Adipose tissue (tissue), 3 donors: Measurements from ENCODE around the gene EPN3. TPM values are rescaled to one million over a fixed set of nuclear protein-coding genes. Genes with fewer than 3 reads are reported as not detected.

Source experiments
- H3K27ac ChIP-seq: one replicate; pipeline ENCODE4 v1.5.1; 2013; ENCODE audit warnings: low read depth, low read length
- WGBS, 3 donors: extraction: QIAGEN DNeasy Blood & Tissue Kit; methylation state at CpG; one replicate each; pipeline ENCODE4 v1.1.7; 2013; 5-methylcytosine and 5-hydroxymethylcytosine counted together
- polyA plus RNA-seq, 3 donors: library from polyadenylated mRNA; stranded (reverse); fragments of 200-250 nt; gene quantifications; one replicate each; pipeline ENCODE4 v1.2.3, GENCODE V29; 2013
- donor health status: healthy with polysubstance abuse.
- donor health status: Bipolar disorder and iron deficiency.
- donor health status: healthy.

The EPN3 gene
- 1 to 10 TPM in 2 of 3 donors, under 1 TPM in 1; 0.67 to 6.9 (median 4.0) TPM for polyA plus RNA-seq

GRCh38 chr17:50532452-50533024 is at the start of gene EPN3:
TSS of gene EPN3 (plus strand) at chr17:50532735. CDS start at chr17:50536557, 3,822 bp downstream.
- 1 to 5% (median 3%) methylated on average over 19 to 21 of the region's 21 CpGs for WGBS, 3 donors
- H3K27ac ChIP-seq: no peak within 1 kb of the TSS

- H3K27ac ChIP-seq: no peak overlapping the region
- WGBS, 3 donors: 78 to 84% (median 79%) methylated on average over 5 of the region's 5 CpGs
Measured at GRCh38 chr17:50483266-50483665, 49.3 kb upstream of the EPN3 start.

GRCh38 chr17:50484386-50485155 is 48.0 kb upstream of the EPN3 start:
- H3K27ac ChIP-seq: no peak overlapping the region

GRCh38 chr17:50487213-50488096 is 45.1 kb upstream of the EPN3 start:
- WGBS, 3 donors: 78 to 91% (median 89%) methylated on average over 17 of the region's 17 CpGs
- no peak overlapping the region for H3K27ac ChIP-seq

More at GRCh38 chr17:50484386-50485155, 48.0 kb upstream of the EPN3 start:
- WGBS, 3 donors: 92 to 98% (median 93%) methylated on average over 11 of the region's 11 CpGs

- no peak overlapping the region for H3K27ac ChIP-seq
- WGBS, 3 donors: 90 to 94% (median 92%) methylated on average over 2 of the region's 2 CpGs
Measured at GRCh38 chr17:50488880-50489279, 43.7 kb upstream of the EPN3 start.

- WGBS, 3 donors: 39 to 75% (median 44%) methylated on average over 1 of the region's 1 CpG
- H3K27ac ChIP-seq: no peak overlapping the region
Measured at GRCh38 chr17:50491505-50491904, 41.0 kb upstream of the EPN3 start.

- H3K27ac ChIP-seq: no peak overlapping the region
- WGBS, 3 donors: 80 to 93% (median 84%) methylated on average over 4 to 7 of the region's 8 CpGs
Measured at GRCh38 chr17:50492214-50492613, 40.3 kb upstream of the EPN3 start.

GRCh38 chr17:50493744-50494143 is 38.8 kb upstream of the EPN3 start:
- H3K27ac ChIP-seq: no peak overlapping the region
- WGBS, 3 donors: 54 to 57% (median 55%) methylated on average over 3 of the region's 3 CpGs

GRCh38 chr17:50495217-50495823 is 37.2 kb upstream of the EPN3 start:
- WGBS, 3 donors: 85 to 90% (median 88%) methylated on average over 8 of the region's 8 CpGs

GRCh38 chr17:50495918-50496317 is 36.6 kb upstream of the EPN3 start:
- H3K27ac ChIP-seq: no peak overlapping the region
- WGBS, 3 donors: 94 to 98% (median 96%) methylated on average over 8 of the region's 8 CpGs

More at GRCh38 chr17:50495217-50495823, 37.2 kb upstream of the EPN3 start:
- no peak overlapping the region for H3K27ac ChIP-seq

- 73 to 87% (median 81%) methylated on average over 7 of the region's 7 CpGs for WGBS, 3 donors
- no peak overlapping the region for H3K27ac ChIP-seq
Measured at GRCh38 chr17:50498021-50498874, 34.3 kb upstream of the EPN3 start.

- no peak overlapping the region for H3K27ac ChIP-seq
Measured at GRCh38 chr17:50499270-50499669, 33.3 kb upstream of the EPN3 start.

GRCh38 chr17:50499721-50500120 is 32.8 kb upstream of the EPN3 start:
- WGBS, 3 donors: 95 to 98% (median 97%) methylated on average over 2 of the region's 2 CpGs
- H3K27ac ChIP-seq: no peak overlapping the region

- 21 to 38% (median 30%) methylated on average over 5 of the region's 5 CpGs for WGBS, 3 donors
- no peak overlapping the region for H3K27ac ChIP-seq
Measured at GRCh38 chr17:50501054-50501453, 31.5 kb upstream of the EPN3 start.

GRCh38 chr17:50502301-50502990 is 30.1 kb upstream of the EPN3 start:
- H3K27ac ChIP-seq: no peak overlapping the region

GRCh38 chr17:50505591-50506130 is 26.9 kb upstream of the EPN3 start:
- WGBS, 3 donors: 60 to 62% (median 60%) methylated on average over 7 of the region's 7 CpGs
- H3K27ac ChIP-seq: no peak overlapping the region

More at GRCh38 chr17:50502301-50502990, 30.1 kb upstream of the EPN3 start:
- 88 to 90% (median 89%) methylated on average over 9 of the region's 9 CpGs for WGBS, 3 donors

GRCh38 chr17:50506298-50506697 is 26.2 kb upstream of the EPN3 start:
- WGBS, 3 donors: 74 to 77% (median 76%) methylated on average over 7 of the region's 7 CpGs
- H3K27ac ChIP-seq: no peak overlapping the region
